ENCODE data around the gene PTGDS.

- TF ChIP-seq NCOA2 (IDR thresholded peaks at IDR 0.05; ENCODE audit: partially characterized antibody in 2 of 2) (no peak), GTF2F1 (IDR thresholded peaks at IDR 0.05; ENCODE audit: low read depth, low read length) (no peak), FOSL1 (tag; conservative IDR thresholded peaks at IDR 0.05) (no peak), STAT5B (CRISPR knock-in tag; IDR thresholded peaks at IDR 0.05) (no peak), ZNF41 (CRISPR knock-in tag; conservative IDR thresholded peaks at IDR 0.05) (no peak)
- TF ChIP-seq, protein P1, sequence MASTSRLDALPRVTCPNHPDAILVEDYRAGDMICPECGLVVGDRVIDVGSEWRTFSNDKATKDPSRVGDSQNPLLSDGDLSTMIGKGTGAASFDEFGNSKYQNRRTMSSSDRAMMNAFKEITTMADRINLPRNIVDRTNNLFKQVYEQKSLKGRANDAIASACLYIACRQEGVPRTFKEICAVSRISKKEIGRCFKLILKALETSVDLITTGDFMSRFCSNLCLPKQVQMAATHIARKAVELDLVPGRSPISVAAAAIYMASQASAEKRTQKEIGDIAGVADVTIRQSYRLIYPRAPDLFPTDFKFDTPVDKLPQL (IDR thresholded peaks at IDR 0.05; ENCODE audit: extremely low read depth, insufficient read length): no peak
Measured at GRCh38 chr9:136977223-136977622, at the start of gene PTGDS.
